CD14-positive monocyte (primary cell): Measurements from ENCODE around the gene DRC7. TPM values are rescaled to one million over a fixed set of nuclear protein-coding genes. Genes with fewer than 3 reads are reported as not detected.

Source experiments
- DNase-seq, 3 donors: peaks; one replicate each; pipeline ENCODE4 v3.0.0-alpha.2; 2011 to 2022
- H2AFZ ChIP-seq: 2 replicates; pipeline ENCODE4 v1.6.0; 2012; ENCODE audit warnings: mild to moderate bottlenecking, low read depth, low read length, inconsistent platforms; ENCODE audit not compliant: insufficient read depth, poor library complexity, severe bottlenecking
- H3K27ac ChIP-seq, 2 donors: 1 replicate in 1 of 2; 2 replicates in 1 of 2; pipeline ENCODE4 v1.5.1; 2012 to 2013; ENCODE audit warnings: low read length in 2 of 2, control low read depth in 1 of 2, inconsistent platforms in 1 of 2, low read depth in 1 of 2, mild to moderate bottlenecking in 1 of 2
- H3K27me3 ChIP-seq, 2 donors: one replicate each; pipeline versions ENCODE4 v1.6.0 to v1.6.1; 2011 to 2013; ENCODE audit warnings: low read length in 2 of 2; ENCODE audit not compliant: control insufficient read depth in 2 of 2, insufficient read depth in 2 of 2
- H3K36me3 ChIP-seq, 2 donors: replicated peaks in 1 of 2; 1 replicate in 1 of 2; 2 replicates in 1 of 2; pipeline versions ENCODE4 v1.5.1 to v1.6.1; 2012 to 2013; ENCODE audit warnings: low read length in 2 of 2, control low read depth in 1 of 2, inconsistent platforms in 1 of 2, mild to moderate bottlenecking in 1 of 2; ENCODE audit not compliant: insufficient read depth in 2 of 2, control insufficient read depth in 1 of 2
- H3K4me1 ChIP-seq, 2 donors: 1 replicate in 1 of 2; 2 replicates in 1 of 2; pipeline versions ENCODE4 v1.5.1 to v1.6.1; 2012 to 2013; ENCODE audit warnings: low read length in 2 of 2, control low read depth in 1 of 2, inconsistent platforms in 1 of 2, mild to moderate bottlenecking in 1 of 2, moderate library complexity in 1 of 2; ENCODE audit not compliant: insufficient read depth in 2 of 2, control insufficient read depth in 1 of 2
- H3K4me2 ChIP-seq: replicated peaks from 2 replicates; pipeline ENCODE3; 2012; ENCODE audit warnings: low read length, moderate library complexity, mild to moderate bottlenecking; ENCODE audit not compliant: poor library complexity, severe bottlenecking; ENCODE audit errors: extremely low read depth
- H3K4me3 ChIP-seq, 3 experiments: fragments of 200-600 bp in 1 of 3; sonication (generic) in 1 of 3; replicated peaks in 1 of 3; 1 replicate in 2 of 3; 2 replicates in 1 of 3; pipeline ENCODE4 v1.5.1; 2011 to 2013; ENCODE audit warnings: low read length in 3 of 3, mild to moderate bottlenecking in 3 of 3, control low read depth in 2 of 3, low read depth in 2 of 3, inconsistent platforms in 1 of 3, moderate library complexity in 1 of 3
- H3K79me2 ChIP-seq: 2 replicates; pipeline ENCODE4 v1.6.0; 2012; ENCODE audit warnings: mild to moderate bottlenecking, control low read depth, inconsistent platforms, low read length, moderate library complexity; ENCODE audit not compliant: insufficient read depth
- H3K9ac ChIP-seq: 2 replicates; pipeline ENCODE4 v1.6.0; 2017; ENCODE audit warnings: low read length, mild to moderate bottlenecking; ENCODE audit not compliant: insufficient read depth, poor library complexity, severe bottlenecking
- H3K9me3 ChIP-seq, 2 donors: replicated peaks in 1 of 2; 1 replicate in 1 of 2; 2 replicates in 1 of 2; pipeline versions ENCODE4 v1.5.1 to v1.6.1; 2012 to 2013; ENCODE audit warnings: low read length in 2 of 2, control low read depth in 1 of 2; ENCODE audit not compliant: control insufficient read depth in 1 of 2, insufficient read depth in 1 of 2
- H4K20me1 ChIP-seq: 2 replicates; pipeline ENCODE4 v1.6.0; 2012; ENCODE audit warnings: mild to moderate bottlenecking, low read length, control low read depth, moderate library complexity; ENCODE audit not compliant: insufficient read depth
- H3K27ac Mint-ChIP-seq, 7 donors: one replicate each; pipeline ENCODE4 v1.8.0; 2020; ENCODE audit warnings: mild to moderate bottlenecking in 7 of 7, mixed read lengths in 7 of 7, moderate library complexity in 6 of 7, inconsistent platforms in 2 of 7
- H3K27me3 Mint-ChIP-seq, 3 donors: one replicate each; pipeline ENCODE4 v1.8.0; 2021 to 2022; ENCODE audit warnings: low read depth in 3 of 3, mild to moderate bottlenecking in 3 of 3, mixed read lengths in 3 of 3, moderate library complexity in 3 of 3, inconsistent platforms in 1 of 3
- H3K36me3 Mint-ChIP-seq, 2 donors: one replicate each; pipeline ENCODE4 v1.8.0; 2020; ENCODE audit warnings: mixed read lengths in 2 of 2, inconsistent platforms in 1 of 2, mild to moderate bottlenecking in 1 of 2
- H3K4me1 Mint-ChIP-seq: one replicate; pipeline ENCODE4 v1.8.0; 2020; ENCODE audit warnings: mild to moderate bottlenecking, mixed read lengths
- H3K4me3 Mint-ChIP-seq, 2 donors: one replicate each; pipeline ENCODE4 v1.8.0; 2020; ENCODE audit warnings: mild to moderate bottlenecking in 2 of 2, mixed read lengths in 2 of 2, moderate library complexity in 1 of 2
- H3K9me3 Mint-ChIP-seq, 7 donors: one replicate each; pipeline ENCODE4 v1.8.0; 2020 to 2022; ENCODE audit warnings: mixed read lengths in 7 of 7, mild to moderate bottlenecking in 6 of 7, moderate library complexity in 6 of 7, inconsistent platforms in 2 of 7
- CTCF ChIP-seq: fragments of 200-600 bp; IDR thresholded peaks from one replicate; pipeline ENCODE4 v1.8.0; 2022; ENCODE audit warnings: antibody characterized with exemption, mild to moderate bottlenecking
- WGBS: methylation state at CpG from one replicate; pipeline ENCODE4 v1.1.5; 2013; ENCODE audit warnings: missing lambda C conversion rate; ENCODE audit not compliant: insufficient coverage; 5-methylcytosine and 5-hydroxymethylcytosine counted together
- intact Hi-C, 2 donors: fragments of 100-400 bp; cut with micrococcal nuclease; formaldehyde crosslinking; loops; one replicate each; pipeline versions ENCODE4 v1.15.0 to v1.15.1; 2023
- polyA plus RNA-seq, 3 donors: library from polyadenylated mRNA; depleted of rRNA in 1 of 3; unstranded in 2 of 3; stranded (reverse) in 1 of 3; fragments of 300-500 nt in 2 of 3; fragments of >200 nt in 1 of 3; fragmentation: Illumina TruSeq in 2 of 3; gene quantifications; 1 replicate in 2 of 3; 2 replicates in 1 of 3; pipeline ENCODE4 v1.2.3, GENCODE V29; 2012 to 2021

Gene DRC7
- polyA plus RNA-seq, 3 donors, result 0.11 to 0.41 TPM; not detected in 1

- Mint-ChIP-seq H3K36me3 (no peaks in the 10 kb centered on the region), H3K4me1 (peaks cover 3% of the 10 kb centered on the region), H3K4me3 (no peak overlapping the region), H3K27ac (no peak overlapping the region), H3K9me3 (no peaks in the 10 kb centered on the region), H3K27me3 (peaks cover 0 to 6% (median 3%) of the 10 kb centered on the region in 3 donors)
- no peak overlapping the region for H3K9ac ChIP-seq
- H2AFZ ChIP-seq, result peak overlapping the region; percentile 10
- no peak overlapping the region for H3K27ac ChIP-seq
- H4K20me1 ChIP-seq, result no peaks in the 10 kb centered on the region
- 43% methylated on average over 2 of the region's 3 CpGs for WGBS
- H3K9me3 ChIP-seq, result no peaks in the 10 kb centered on the region
- no peak overlapping the region for H3K4me3 ChIP-seq
- no peaks in the 10 kb centered on the region for H3K27me3 ChIP-seq
- H3K79me2 ChIP-seq, result no peaks in the 10 kb centered on the region
- H3K4me1 ChIP-seq, result no peaks in the 10 kb centered on the region
- no peaks in the 10 kb centered on the region for H3K36me3 ChIP-seq
- no peak overlapping the region for H3K4me2 ChIP-seq
- DNase-seq, result peak; percentile 54 to 62 (median 55)
- intact Hi-C loops, result loop anchor here (2.0 to 5.0 kb wide), 4 partner anchors 58 to 143 kb away; no protein-coding TSS in a partner anchor
- peak; percentile 71 for TF ChIP-seq CTCF
Measured at GRCh38 chr16:57720142-57720575, 25.6 kb downstream of the DRC7 start.

GRCh38 chr16:57721356-57722209 lies 27.0 kb downstream of the DRC7 start:
- intact Hi-C loops, result loop anchor here (2.0 to 5.0 kb wide), 4 partner anchors 59 to 144 kb away; no protein-coding TSS in a partner anchor
- Mint-ChIP-seq H3K4me3 (no peak overlapping the region), H3K4me1 (peaks cover 7% of the 10 kb centered on the region), H3K9me3 (no peaks in the 10 kb centered on the region), H3K27ac (peak overlapping the region in 1 of 7 donors; percentile 15), H3K27me3 (peaks cover 0 to 9% (median 5%) of the 10 kb centered on the region in 3 donors), H3K36me3 (no peaks in the 10 kb centered on the region)
- Histone ChIP-seq H2AFZ (no peak overlapping the region), H4K20me1 (no peaks in the 10 kb centered on the region), H3K27ac (no peak overlapping the region), H3K4me1 (no peaks in the 10 kb centered on the region), H3K9me3 (no peaks in the 10 kb centered on the region), H3K36me3 (no peaks in the 10 kb centered on the region), H3K9ac (no peak overlapping the region), H3K27me3 (no peaks in the 10 kb centered on the region), H3K4me3 (no peak overlapping the region), H3K4me2 (no peak overlapping the region), H3K79me2 (no peaks in the 10 kb centered on the region)
- DNase-seq, result no peak
- no peak for TF ChIP-seq CTCF
- WGBS, result 83% methylated on average over 1 of the region's 17 CpGs
